ENCODE data around the gene SCAMP2.

GRCh38 chr15:74882528-74882927 is 9.4 kb upstream of the SCAMP2 start:
- TF ChIP-seq CTCF (IDR thresholded peaks at IDR 0.05; ENCODE audit: low read depth, low read length, missing input control) (no peak), RAD21 (IDR thresholded peaks at IDR 0.05) (no peak), YY1 (IDR thresholded peaks at IDR 0.05) (no peak), SP1 (IDR thresholded peaks at IDR 0.05) (no peak), FOXA1 (IDR thresholded peaks at IDR 0.05) (no peak), TAF1 (conservative IDR thresholded peaks at IDR 0.05) (no peak), FOXA2 (IDR thresholded peaks at IDR 0.05) (no peak), REST (IDR thresholded peaks at IDR 0.05) (no peak), ZBTB33 (IDR thresholded peaks at IDR 0.05) (no peak)

Data from liver (tissue), 3 donors.